ENCODE data around the gene PLXNA4.
A peak's percentile ranks its signal among the peaks of the same experiment; 100 is the strongest.

The PLXNA4 gene

DNA sequence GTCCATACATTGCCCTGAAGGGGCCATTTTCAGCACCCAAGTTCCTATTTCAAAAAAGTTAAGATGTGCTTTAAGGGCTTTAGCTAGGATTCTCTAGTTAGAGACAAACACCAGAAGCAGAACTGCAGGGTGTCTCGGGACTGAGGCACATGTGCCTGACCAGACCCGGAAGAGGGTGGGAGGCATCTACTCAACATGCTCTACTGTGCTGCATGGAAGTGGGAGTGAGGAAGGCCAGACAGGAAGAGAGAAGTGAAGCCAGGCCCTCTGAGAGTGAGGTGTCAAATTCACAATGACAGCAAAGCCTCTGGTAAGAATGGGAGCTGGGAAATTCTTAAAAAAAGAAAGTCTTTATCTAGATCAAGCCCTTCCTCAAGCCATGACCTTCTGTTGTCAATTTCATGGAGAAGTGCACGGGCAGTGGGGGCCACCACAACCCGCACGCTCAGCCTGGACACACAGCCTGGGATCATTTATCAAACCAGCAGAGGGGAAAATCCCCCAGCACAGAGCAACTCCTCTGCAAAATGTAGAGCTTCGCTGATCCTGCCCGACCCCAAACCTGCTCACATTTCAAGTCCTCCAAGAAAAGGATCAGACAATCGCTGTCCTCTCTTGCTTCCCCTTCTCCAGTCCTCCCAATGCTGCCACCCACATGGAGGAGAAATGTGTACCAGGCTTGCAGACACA, 38.7 kb downstream of the PLXNA4 start:
- DNase-seq = peak in 8 of 58 donors; percentile 4 to 20 (median 14)

DNA sequence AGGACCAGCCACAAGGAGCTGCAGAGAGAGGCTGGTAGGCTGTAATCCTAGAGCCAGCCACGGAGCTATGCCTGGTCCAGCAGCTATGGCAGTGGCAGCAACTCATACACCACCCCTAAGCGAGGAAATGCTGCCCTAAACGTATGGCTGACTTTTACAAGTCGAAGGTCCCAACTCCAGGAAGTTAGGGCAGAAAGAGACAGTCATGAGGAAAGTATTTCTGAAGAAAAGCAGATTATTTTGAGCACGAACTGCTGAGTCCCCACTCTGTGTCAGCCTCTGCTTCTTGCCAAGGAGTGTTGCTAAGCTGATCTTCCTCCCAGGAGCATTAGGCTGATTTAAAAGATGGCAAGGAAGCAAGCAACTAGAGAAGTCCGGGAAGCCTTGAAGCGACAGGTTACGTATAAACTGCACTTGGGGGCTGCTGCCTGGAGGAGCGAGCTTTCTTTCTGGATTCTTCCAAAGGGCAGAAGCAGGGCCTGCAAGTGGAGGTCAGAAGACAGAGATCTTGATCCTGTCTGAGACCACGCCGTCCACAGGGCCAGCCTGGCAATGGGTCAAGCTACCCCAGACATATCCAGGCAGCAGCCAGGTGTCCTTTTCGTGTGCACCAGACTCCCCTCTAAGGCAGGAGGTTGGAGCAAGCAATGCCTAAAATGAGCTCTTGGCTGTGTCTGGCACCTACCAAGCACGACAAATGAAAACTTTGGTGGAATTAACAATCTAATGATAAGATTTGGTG, 39.4 kb downstream of the PLXNA4 start:
- DNase-seq = no peak

DNA sequence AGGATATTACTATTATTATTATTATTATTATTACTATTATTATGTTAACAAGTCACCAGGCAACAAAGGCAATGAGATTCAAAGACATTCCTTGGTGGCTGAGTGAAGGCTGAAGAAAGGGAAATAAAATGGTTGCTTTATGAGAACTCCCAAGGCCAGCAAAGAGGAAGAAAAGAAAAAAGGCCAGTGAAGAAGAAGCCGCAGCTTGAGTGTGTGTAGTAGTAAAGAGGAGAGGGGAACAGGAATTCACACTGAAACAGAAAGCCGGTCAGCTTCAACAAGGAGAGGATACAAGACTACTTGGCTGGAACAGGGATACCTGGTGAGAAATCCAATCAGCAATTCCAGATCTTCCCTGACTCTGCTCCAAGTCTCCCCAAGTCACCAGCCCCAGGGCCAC, 42.4 kb downstream of the PLXNA4 start:
- DNase-seq = no peak

DNA sequence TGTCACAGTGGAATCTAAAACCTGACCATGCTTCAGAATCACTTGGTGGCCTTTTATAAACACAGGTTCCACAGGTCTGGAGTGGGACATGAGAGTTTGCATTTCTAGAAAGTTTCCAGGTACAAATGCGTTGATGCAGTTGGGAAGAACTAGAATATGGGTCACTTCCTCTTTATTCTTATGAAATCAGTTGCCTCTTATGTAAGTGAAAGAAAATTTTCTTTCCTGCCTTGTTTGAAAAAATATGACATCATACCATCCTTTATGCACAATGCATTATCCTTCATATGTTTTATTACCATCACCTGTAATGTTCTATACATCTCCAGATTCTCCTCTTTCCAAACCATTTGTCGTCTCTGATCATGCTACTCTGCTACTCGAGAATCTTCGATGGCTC, 44.0 kb downstream of the PLXNA4 start:
- no peak for DNase-seq

DNA sequence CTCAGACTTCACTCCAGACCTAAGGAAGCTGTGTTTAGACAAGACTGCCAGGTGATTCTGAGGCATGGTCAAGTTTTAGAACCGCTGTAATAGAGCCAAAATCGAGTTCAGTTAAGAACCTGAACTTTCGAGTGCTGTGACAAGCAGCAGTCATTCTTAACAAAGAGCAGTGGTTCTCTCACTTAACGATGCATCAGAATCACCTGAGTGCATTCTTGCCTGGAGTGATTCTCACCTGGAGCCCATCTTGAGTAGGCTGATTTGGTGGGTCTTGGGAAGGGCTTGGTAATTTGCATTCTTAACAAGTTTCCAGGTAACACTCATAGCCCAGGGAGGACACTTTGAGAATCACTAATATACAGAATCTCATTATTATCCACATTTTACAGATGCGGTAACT, 44.7 kb downstream of the PLXNA4 start:
- DNase-seq = no peak

DNA sequence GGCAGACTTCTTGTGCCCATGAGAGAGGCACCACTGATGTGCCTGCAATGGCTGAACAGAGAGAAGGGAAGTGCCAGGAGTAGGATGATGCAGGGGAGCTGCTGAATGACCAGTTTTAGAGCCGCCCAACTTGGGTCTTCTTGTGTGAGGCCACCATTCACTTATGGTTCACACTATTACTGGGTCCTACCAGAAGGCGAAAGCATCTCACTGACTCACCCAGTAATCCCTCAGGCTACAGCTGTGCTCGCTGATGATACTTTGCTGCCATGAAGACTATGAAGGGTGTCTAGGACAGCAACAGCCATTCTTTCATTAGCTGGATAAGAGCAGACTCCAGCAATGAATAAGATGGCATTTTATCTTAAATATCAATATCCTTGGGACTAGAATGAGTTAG, 47.6 kb downstream of the PLXNA4 start:
- DNase-seq = no peak

DNA sequence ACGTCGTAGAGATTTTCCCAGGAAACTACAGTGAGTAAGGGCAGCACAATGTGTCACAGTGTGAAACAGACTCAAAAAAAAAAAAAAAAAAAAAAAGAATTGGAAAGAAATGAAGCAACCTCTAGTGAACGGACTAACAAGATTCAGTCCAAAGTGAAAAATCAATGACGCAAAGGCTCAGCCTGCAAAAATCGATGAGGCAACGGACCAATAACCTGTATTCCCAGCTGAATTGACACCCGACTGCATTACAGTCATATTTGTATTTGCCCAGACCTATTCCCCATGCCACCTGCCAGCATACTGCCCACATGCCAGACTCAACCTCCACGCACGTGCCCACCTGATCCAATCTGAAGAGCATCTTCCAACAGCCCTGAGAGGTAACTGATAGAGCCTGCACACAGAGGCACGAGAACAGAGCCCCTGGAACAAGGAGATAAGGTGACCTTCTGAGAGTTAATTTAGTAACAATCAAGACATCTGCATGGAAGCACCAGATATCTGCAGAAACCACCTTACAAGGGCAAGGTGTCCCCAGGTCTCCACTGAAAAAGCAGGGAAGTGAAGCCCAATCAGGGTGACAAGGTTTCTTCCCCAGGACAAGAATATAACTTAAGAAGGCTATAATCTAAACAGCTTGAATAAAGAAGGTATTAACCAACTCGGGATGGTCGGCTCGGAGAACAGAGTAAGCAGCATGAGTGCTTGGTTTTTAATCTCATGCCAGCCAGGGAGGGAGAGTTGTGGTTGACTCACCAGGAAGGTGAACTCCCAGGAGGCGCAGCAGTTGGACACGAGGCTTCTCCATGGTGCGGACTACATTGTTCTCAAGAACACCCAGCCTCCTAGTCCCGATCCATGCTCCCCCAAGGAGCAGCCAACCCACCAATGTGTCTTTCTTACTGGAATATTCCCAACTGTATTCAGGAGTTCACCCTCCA, 48.5 kb downstream of the PLXNA4 start:
- DNase-seq = no peak

DNA sequence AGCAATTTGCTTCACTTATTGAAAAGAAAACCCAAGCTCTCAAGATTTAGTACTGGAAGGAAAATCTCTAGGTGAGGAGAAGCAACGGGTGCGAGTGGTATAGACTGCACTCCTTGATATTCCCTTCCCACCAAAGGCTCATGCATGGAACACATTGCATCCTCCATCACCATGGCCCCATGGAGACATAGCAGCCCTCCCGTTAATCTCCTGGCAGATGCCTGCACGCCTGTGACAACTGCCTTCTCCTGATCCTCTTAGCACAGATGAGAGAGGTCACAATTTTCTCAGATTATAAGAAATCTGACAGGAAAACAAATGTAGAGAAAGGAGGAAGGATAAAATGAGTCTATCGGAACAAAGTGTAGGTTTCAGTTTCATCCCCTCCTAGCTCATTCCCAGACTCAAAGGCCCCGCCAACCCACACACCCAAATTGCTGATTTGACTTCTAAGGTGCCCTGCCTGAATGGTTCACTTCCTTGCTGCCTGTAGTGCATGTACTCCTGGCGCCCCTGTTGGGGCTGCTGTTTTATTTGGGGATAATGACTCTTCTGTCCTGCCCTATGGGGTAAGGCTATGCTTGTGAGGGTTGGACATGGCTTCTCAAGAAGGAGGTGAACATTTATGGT, 50.0 kb downstream of the PLXNA4 start:
- no peak for DNase-seq

DNA sequence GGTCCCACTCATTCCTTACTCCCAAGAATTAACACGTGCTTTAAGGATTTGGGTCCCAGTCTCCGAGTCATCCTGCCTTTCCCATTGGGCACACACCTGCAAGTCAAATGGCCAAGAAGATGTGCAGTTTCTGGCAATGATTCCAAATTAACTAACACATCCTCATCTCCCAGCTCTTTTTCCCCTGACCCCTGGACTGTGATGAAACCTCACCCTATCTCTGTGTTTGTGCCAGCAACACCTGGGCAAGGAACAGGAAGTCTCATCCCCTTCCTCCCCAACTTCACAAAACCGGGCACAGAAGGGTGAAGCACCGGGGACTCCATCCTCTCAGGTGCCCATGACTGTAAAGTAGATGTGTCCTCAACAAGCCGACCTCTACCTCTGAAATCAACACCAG, 54.8 kb downstream of the PLXNA4 start:
- no peak for DNase-seq

DNA sequence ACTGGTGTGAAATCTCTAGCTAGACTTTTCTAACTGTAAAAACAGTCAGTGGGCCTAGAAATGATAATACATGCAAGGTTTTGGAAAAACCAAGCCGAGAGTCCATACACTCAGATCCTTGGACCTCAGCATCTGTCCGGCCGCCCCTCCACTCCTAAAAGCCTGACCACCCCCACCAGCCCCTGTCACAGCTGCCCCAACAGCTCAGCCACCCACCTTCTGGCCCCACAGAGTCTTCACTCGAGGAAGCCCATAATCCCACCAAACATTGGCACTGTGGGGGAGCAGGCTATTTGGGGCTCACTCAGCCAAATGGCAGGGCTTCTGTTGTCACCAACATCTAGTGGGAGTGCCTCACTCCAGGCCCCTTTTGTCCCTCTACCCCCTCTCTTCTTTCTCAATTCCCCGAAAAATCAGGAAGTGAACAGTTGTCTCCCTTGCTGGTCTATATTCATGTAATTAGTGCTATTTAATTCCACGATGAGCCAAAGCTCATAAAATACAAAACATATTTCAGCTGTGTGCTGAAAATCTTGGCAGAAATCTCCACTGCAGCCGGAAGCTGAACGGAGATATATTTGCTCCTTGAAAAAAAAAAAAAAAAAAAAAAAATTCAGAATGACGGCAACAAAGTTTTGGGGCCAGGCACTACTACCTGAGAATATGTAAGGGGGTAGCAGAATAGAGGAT, 55.5 kb downstream of the PLXNA4 start:
- peak in 1 of 58 donors; percentile 5 for DNase-seq

DNA sequence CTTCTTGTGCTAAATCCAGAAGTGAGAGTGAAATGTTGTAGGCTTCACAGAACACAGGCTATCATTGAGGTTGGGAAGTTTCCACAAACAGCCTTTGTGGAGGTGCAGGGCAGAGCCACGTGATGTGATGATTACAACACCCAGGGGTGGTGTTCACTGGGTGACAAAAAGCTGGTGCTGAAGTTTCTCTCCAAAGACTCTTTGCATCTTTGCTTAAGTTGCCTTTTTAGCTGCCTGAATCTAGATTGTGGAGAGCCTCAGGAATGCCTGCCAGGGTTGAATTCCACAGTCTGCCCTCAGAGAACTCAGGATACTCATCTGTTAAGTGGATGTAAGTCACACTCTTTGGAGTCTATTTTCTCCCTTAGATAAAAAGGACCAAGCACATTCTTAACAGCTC, 56.3 kb downstream of the PLXNA4 start:
- DNase-seq = peak in 1 of 58 donors; percentile 46

DNA sequence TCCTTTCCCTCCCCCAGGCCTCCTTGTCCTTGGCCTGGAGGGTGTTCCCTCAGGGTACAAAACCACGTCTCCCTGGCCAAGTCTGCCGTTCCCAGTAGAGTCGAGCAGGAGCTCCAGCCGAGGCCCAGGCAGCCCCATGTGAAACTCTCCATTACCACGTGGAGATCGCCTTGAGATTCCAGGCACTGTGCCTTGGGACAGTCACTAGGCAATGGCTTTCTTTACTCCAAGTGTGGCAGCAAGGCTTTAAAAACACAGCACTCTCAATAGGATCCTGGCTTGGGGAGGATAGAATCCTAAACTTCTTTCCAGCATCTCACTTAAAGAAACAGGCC, 57.5 kb downstream of the PLXNA4 start:
- peak in 3 of 58 donors; percentile 4 to 27 (median 10) for DNase-seq

DNA sequence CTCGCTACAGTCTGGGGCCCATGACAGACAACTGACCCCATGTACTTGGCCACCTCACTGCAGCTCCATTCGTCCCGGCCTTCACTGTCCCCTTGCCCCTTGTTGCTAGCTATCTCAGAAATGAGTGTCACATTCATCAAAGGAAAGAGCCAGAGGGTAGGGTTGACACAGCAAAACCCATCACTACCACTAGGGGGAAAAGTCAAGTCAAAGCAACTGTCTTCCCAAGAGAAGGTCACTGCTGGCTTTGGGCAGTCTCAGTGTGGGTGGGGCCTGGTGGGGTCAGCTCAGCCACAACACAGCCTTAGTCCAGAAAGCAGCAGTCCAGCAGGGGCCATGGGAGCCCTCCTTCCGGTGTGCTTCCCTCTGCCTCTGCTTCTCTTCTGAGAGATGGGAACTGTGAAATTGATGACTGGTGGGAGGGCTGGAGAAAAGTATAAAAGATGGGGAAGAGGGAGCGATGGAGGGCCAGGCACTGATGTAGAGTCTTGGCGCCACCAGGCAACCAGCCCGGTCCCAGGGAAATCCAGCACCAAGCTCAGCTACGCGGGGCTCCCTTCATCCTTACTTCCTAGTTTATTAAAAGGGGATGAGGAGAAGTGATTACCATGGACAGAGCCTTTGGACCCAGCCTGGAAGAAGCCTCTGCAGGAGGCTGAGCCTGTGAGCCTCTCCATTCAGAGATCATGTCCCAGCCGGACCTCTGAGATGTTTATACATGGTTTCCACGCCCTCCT, 58.0 kb downstream of the PLXNA4 start:
- no peak for DNase-seq

DNA sequence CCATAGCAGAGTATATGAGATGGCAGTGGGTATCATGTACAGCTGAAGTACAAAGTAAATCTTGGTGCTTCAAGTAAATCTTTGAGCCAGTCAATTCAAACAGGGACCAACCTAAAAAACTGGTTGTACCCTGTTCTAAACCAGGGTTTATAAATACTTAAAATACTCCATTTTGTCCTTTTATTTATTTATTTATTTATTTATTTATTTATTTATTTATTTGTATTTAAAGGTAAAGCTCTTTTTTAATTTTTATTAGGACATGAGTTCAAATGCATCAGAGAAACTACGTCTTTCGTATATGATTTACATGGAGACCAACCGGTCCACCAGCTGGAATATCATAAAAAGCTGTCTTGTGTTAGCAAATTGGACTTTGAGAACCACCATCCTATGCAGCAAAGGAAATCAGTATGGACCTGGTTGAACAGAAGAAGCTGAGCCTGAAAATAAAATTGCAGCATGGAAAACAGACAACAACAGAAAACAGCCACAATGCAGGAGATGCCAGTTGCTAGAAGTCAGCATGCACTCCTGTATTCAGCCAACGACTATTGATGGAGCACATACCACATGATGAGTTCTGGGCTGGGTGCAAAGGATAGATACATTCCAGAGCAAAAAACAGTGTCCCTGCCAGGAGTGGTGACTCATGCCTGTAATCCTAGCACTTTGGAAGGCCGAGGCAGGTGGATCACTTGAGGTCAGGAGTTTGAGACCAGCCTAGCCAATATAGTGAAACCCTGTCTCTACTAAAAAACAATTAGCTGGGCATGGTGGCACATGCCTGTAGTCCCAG, 60.0 kb downstream of the PLXNA4 start:
- peak in 1 of 58 donors; percentile 2 for DNase-seq

DNA sequence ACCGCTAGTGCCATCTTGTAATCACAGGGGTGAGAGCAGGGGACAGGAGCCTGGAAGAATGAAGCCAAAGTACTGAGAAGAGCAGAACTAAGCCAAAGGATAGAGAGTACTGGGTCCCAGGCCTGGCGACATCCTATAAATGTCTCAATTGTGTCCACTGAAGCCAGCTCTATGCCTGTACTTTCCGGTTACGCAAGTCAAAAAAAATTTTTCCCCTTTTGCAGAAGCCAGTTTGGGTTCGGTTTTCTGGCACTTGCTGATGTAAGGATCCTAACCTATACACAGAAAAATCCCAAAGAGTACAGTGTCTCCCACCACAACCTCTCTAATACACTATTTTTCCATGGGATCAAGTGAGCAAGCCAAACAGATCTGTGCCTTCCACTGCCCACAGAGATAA, 61.1 kb downstream of the PLXNA4 start:
- no peak for DNase-seq

DNA sequence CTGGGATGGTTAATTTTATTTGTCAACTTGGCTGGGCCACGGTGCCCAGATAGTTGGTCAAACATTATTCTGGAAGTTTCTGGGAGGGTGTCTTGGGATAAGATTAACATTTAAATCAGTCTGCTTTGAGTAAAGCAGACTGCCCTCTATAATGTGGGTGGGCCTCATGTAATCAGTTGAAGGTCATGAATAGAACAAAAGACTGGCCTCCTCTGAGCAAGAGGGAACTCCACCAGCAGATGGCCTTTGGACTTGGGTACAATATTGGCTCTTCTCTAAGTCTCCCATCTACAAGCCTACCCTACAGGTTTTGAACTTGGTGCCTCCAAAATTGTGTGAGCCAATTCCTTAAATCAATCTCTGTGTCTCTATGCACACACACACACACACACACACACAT, 61.8 kb downstream of the PLXNA4 start:
- DNase-seq = no peak

DNA sequence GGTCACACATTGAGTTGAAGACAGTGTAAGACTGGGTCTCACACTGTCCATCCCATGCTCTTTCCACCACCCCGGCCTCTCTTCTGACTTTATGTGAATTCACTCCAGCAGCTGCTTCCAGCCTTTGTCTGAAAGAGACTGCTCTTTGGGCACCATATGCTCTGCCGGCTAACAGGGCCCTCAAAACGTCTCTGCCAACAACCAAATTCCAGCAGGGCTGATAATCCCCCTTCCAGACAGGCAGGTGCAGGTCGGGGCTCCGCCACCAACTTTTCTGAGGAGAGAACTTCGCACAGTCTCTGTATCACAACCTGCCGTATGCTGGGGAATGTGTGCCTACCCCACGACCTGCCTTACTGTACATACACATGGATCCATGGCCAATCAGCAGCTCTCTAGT, 64.3 kb downstream of the PLXNA4 start:
- no peak for DNase-seq

DNA sequence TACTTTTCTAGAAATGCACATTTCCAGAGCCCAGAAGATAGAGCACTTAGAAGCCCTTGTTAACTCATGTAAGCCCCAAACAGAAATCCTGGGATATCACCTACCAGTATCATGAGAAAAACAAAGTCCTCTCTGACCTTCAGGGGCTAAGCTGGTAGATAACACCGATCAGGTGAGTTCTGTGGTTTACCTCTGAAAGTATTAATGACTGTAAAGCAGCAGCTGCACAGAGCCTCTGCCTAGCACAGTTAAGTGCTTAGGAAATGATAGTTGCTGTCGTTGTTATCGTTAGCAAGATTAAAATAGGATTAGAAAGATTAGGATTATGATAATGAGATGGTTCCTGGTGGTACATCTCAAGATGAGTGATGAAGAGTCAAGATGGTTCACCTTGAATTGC, 64.9 kb downstream of the PLXNA4 start:
- no peak for DNase-seq

DNA sequence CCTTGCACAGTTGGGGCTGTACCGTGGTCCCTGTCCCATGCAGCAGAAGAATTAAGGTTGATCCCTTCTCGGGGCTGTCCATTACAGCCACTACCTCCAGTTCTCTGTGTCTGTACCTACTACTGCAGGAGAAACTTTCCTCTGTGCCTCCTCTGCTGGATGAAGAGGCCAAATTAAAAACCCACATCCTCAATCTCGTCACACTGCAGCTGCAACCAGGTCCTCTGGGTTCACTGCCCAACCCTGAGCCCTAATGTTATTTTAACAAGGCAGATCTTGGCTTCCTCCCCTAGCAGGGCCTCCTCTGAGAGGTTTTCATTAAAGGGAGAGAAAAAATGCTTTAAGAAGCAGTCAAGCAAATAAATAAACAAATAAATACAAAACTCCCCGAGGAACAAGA, 66.6 kb downstream of the PLXNA4 start:
- DNase-seq = no peak
